ENCODE data around the gene PCNX2.

Gene PCNX2

GRCh38 chr1:233240829-233241682 is 54.5 kb downstream of the PCNX2 start:
- TF ChIP-seq TAF1 (IDR thresholded peaks at IDR 0.05; ENCODE audit: borderline replicate concordance, insufficient read depth, low read length) (no peak), SIN3A (IDR thresholded peaks at IDR 0.05; ENCODE audit: borderline replicate concordance, insufficient read depth, low read length) (no peak), FOXP2 (optimal IDR thresholded peaks at IDR 0.05; ENCODE audit: borderline replicate concordance, extremely low read depth, extremely low read length, insufficient read depth) (no peak), POLR2AphosphoS5 (IDR thresholded peaks at IDR 0.05; ENCODE audit: low read depth, low read length) (no peak)
- TF ChIP-seq, protein P1, sequence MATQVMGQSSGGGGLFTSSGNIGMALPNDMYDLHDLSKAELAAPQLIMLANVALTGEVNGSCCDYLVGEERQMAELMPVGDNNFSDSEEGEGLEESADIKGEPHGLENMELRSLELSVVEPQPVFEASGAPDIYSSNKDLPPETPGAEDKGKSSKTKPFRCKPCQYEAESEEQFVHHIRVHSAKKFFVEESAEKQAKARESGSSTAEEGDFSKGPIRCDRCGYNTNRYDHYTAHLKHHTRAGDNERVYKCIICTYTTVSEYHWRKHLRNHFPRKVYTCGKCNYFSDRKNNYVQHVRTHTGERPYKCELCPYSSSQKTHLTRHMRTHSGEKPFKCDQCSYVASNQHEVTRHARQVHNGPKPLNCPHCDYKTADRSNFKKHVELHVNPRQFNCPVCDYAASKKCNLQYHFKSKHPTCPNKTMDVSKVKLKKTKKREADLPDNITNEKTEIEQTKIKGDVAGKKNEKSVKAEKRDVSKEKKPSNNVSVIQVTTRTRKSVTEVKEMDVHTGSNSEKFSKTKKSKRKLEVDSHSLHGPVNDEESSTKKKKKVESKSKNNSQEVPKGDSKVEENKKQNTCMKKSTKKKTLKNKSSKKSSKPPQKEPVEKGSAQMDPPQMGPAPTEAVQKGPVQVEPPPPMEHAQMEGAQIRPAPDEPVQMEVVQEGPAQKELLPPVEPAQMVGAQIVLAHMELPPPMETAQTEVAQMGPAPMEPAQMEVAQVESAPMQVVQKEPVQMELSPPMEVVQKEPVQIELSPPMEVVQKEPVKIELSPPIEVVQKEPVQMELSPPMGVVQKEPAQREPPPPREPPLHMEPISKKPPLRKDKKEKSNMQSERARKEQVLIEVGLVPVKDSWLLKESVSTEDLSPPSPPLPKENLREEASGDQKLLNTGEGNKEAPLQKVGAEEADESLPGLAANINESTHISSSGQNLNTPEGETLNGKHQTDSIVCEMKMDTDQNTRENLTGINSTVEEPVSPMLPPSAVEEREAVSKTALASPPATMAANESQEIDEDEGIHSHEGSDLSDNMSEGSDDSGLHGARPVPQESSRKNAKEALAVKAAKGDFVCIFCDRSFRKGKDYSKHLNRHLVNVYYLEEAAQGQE (IDR thresholded peaks at IDR 0.05; ENCODE audit: insufficient read depth in 1 of 2, low read depth in 2 of 2, low read length in 2 of 2), result no peak

DNA sequence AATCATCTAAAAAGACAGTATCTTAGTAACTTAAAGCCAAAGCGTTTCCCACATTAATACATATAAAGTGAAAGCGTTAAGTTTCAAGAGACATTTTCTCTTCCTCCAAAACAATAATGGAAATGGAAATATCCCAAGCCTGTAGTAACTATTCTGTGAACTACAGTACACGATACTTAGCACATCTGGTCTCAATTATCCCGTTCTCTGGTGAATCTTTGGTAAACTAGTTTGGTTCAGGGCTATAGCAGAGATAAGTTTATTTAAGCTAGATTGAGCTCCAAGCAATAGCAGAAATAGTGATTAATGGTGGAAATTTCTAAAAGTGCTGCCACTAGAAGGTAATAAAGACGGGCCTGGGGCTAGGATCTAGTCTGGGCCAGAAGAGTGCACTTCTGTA is 55.2 kb downstream of the PCNX2 start:
- no peak for TF ChIP-seq TAF1 (IDR thresholded peaks at IDR 0.05; ENCODE audit: borderline replicate concordance, insufficient read depth, low read length)
- no peak for TF ChIP-seq SIN3A (IDR thresholded peaks at IDR 0.05; ENCODE audit: borderline replicate concordance, insufficient read depth, low read length)
- TF ChIP-seq, protein P1 (IDR thresholded peaks at IDR 0.05; ENCODE audit: insufficient read depth in 1 of 2, low read depth in 2 of 2, low read length in 2 of 2), result no peak
- no peak for TF ChIP-seq POLR2AphosphoS5 (IDR thresholded peaks at IDR 0.05; ENCODE audit: low read depth, low read length)
- TF ChIP-seq FOXP2 (optimal IDR thresholded peaks at IDR 0.05; ENCODE audit: borderline replicate concordance, extremely low read depth, extremely low read length, insufficient read depth), result no peak

DNA sequence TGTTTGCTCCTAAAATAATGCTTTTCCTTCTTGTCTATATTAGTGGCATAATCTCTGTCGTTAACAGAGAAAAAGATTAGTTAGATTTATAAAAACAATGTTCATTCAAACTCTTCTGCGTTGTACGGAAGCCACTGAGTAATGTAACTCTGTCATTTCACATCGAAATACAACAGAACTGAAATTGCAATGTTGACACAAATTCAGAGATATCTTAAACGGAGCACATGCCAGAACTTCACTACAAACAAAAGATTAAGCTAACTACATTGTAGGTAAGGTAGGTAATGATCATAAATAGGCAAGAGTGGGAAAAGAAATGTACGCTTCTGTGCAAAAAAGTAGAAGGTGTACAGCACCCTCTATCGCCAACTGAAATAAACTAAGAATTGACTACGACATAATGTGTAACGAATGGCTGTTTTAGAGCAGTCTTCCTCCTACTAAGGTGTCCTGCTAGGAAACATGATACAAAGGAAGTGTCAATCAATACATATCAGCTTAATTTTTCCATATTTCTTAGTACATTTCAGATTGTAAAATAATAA is 56.6 kb downstream of the PCNX2 start:
- TF ChIP-seq SIN3A (IDR thresholded peaks at IDR 0.05; ENCODE audit: borderline replicate concordance, insufficient read depth, low read length) (no peak), TAF1 (IDR thresholded peaks at IDR 0.05; ENCODE audit: borderline replicate concordance, insufficient read depth, low read length) (no peak), POLR2AphosphoS5 (IDR thresholded peaks at IDR 0.05; ENCODE audit: low read depth, low read length) (no peak), FOXP2 (optimal IDR thresholded peaks at IDR 0.05; ENCODE audit: borderline replicate concordance, extremely low read depth, extremely low read length, insufficient read depth) (no peak)
- TF ChIP-seq, protein P1 (IDR thresholded peaks at IDR 0.05; ENCODE audit: insufficient read depth in 1 of 2, low read depth in 2 of 2, low read length in 2 of 2), result no peak

GRCh38 chr1:233237647-233238046 is 57.9 kb downstream of the PCNX2 start:
- TF ChIP-seq TAF1 (IDR thresholded peaks at IDR 0.05; ENCODE audit: borderline replicate concordance, insufficient read depth, low read length) (no peak), FOXP2 (optimal IDR thresholded peaks at IDR 0.05; ENCODE audit: borderline replicate concordance, extremely low read depth, extremely low read length, insufficient read depth) (no peak), POLR2AphosphoS5 (IDR thresholded peaks at IDR 0.05; ENCODE audit: low read depth, low read length) (no peak), SIN3A (IDR thresholded peaks at IDR 0.05; ENCODE audit: borderline replicate concordance, insufficient read depth, low read length) (no peak)
- TF ChIP-seq, protein P1 (IDR thresholded peaks at IDR 0.05; ENCODE audit: insufficient read depth in 1 of 2, low read depth in 2 of 2, low read length in 2 of 2), result no peak

Data from PFSK-1 (cell line).